K562 (cell line): ENCODE measurements around the gene RPL27A.

Source experiments
- ARID2 ChIP-seq: fragments of 450-650 bp; IDR thresholded peaks from 2 replicates; pipeline ENCODE4 v1.6.1; 2017; ENCODE audit warnings: antibody characterized with exemption, mild to moderate bottlenecking
- HDAC8 ChIP-seq: fragments of 450-650 bp; IDR thresholded peaks from 2 replicates; pipeline ENCODE4 v1.6.1; 2016; ENCODE audit warnings: mild to moderate bottlenecking, missing genetic modification characterization, moderate library complexity, missing compliant biosample characterization
- HNRNPL ChIP-seq: fragments of 200-400 bp; formaldehyde crosslinking; IDR thresholded peaks from 2 replicates; pipeline ENCODE4 v1.6.1; 2017; ENCODE audit warnings: low read depth, mild to moderate bottlenecking, low read length
- NFIX ChIP-seq: fragments of 250-450 bp; sonication (Bioruptor Pico); IDR thresholded peaks from 2 replicates; pipeline ENCODE4 v1.4.0; 2020; ENCODE audit warnings: low read depth, mild to moderate bottlenecking, moderate library complexity
- NR3C1 ChIP-seq: sonication (generic); formaldehyde crosslinking; IDR thresholded peaks from 2 replicates; pipeline ENCODE4 v1.8.1; 2022; ENCODE audit warnings: missing genetic modification reagents
- POLR2A ChIP-seq: fragments of 450-650 bp; conservative IDR thresholded peaks from 2 replicates; pipeline ENCODE4 v1.6.1; 2016
- POLR2AphosphoS2 ChIP-seq: IDR thresholded peaks from 2 replicates; pipeline ENCODE4 v1.6.1; 2012; ENCODE audit warnings: low read length, improper control_type of control experiment
- POLR2AphosphoS5 ChIP-seq: IDR thresholded peaks from 2 replicates; pipeline ENCODE4 v1.6.1; 2011; ENCODE audit warnings: mild to moderate bottlenecking, low read depth, low read length, moderate library complexity; ENCODE audit not compliant: control insufficient read depth, insufficient read depth
- RAD21 ChIP-seq, 2 experiments: fragments of 250-450 bp in 1 of 2; fragments of 450-650 bp in 1 of 2; sonication (Bioruptor Pico) in 1 of 2; formaldehyde crosslinking in 1 of 2; IDR thresholded peaks in 1 of 2; conservative IDR thresholded peaks in 1 of 2; 2 replicates each; pipeline versions ENCODE4 v1.4.0 to v1.8.0; 2020 to 2022; ENCODE audit warnings: mild to moderate bottlenecking in 2 of 2, moderate library complexity in 1 of 2
- SMARCA4 ChIP-seq: fragments of 450-650 bp; IDR thresholded peaks from 2 replicates; pipeline ENCODE4 v1.6.1; 2016
- ZNF274 ChIP-seq: IDR thresholded peaks from 2 replicates; pipeline ENCODE4 v1.6.1; 2011; ENCODE audit warnings: low read depth, mild to moderate bottlenecking, low read length, moderate library complexity, borderline replicate concordance
- TF ChIP-seq, protein P1 (sequence below): fragments of 250-450 bp; sonication (Bioruptor Pico); IDR thresholded peaks from 2 replicates; pipeline ENCODE4 v1.5.0; 2020; ENCODE audit warnings: mild to moderate bottlenecking, borderline replicate concordance
- TF ChIP-seq, protein P2 (sequence below): fragments of 450-650 bp; IDR thresholded peaks from 2 replicates; pipeline ENCODE4 v1.6.1; 2016
- TF ChIP-seq, protein P3 (sequence below): fragments of 250-450 bp; sonication (Bioruptor Pico); IDR thresholded peaks from 2 replicates; pipeline ENCODE4 v1.4.0; 2020; ENCODE audit warnings: mild to moderate bottlenecking, moderate library complexity

DNA sequence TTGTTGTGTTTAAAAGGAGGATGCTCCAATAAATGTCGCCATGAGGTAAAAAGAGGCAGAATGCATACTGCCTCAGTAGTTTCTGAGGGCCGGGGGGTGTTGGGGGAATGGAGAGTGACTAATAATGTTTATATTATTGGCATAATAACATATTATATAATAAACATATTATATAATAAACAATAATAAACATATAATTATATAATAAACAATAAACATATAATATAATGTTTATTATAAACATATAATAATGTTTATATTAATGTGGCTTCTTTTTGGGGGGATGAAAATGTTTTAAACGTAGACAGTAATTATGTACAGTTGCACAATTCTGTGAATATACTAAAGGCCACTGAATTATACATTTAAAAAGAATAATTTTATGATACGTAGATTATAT, 35.7 kb upstream of the RPL27A start:
- TF ChIP-seq HNRNPL = no peak
- no peak for TF ChIP-seq NFIX
- TF ChIP-seq, protein P1, sequence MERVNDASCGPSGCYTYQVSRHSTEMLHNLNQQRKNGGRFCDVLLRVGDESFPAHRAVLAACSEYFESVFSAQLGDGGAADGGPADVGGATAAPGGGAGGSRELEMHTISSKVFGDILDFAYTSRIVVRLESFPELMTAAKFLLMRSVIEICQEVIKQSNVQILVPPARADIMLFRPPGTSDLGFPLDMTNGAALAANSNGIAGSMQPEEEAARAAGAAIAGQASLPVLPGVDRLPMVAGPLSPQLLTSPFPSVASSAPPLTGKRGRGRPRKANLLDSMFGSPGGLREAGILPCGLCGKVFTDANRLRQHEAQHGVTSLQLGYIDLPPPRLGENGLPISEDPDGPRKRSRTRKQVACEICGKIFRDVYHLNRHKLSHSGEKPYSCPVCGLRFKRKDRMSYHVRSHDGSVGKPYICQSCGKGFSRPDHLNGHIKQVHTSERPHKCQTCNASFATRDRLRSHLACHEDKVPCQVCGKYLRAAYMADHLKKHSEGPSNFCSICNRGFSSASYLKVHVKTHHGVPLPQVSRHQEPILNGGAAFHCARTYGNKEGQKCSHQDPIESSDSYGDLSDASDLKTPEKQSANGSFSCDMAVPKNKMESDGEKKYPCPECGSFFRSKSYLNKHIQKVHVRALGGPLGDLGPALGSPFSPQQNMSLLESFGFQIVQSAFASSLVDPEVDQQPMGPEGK (CRISPR knock-in tag) = no peak
- TF ChIP-seq ARID2 = no peak
- no peak for TF ChIP-seq POLR2AphosphoS2
- no peak for TF ChIP-seq RAD21 (CRISPR knock-in tag; conservative IDR thresholded peaks at IDR 0.05 in 1 of 2, IDR thresholded peaks at IDR 0.05 in 1 of 2)
- no peak for TF ChIP-seq POLR2AphosphoS5
- TF ChIP-seq, protein P2, sequence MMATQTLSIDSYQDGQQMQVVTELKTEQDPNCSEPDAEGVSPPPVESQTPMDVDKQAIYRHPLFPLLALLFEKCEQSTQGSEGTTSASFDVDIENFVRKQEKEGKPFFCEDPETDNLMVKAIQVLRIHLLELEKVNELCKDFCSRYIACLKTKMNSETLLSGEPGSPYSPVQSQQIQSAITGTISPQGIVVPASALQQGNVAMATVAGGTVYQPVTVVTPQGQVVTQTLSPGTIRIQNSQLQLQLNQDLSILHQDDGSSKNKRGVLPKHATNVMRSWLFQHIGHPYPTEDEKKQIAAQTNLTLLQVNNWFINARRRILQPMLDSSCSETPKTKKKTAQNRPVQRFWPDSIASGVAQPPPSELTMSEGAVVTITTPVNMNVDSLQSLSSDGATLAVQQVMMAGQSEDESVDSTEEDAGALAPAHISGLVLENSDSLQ = no peak
- TF ChIP-seq POLR2A = no peak
- no peak for TF ChIP-seq NR3C1 (CRISPR knock-in tag)
- TF ChIP-seq SMARCA4 = no peak
- TF ChIP-seq HDAC8 (tag) = no peak
- TF ChIP-seq ZNF274 = no peak
- TF ChIP-seq, protein P3, sequence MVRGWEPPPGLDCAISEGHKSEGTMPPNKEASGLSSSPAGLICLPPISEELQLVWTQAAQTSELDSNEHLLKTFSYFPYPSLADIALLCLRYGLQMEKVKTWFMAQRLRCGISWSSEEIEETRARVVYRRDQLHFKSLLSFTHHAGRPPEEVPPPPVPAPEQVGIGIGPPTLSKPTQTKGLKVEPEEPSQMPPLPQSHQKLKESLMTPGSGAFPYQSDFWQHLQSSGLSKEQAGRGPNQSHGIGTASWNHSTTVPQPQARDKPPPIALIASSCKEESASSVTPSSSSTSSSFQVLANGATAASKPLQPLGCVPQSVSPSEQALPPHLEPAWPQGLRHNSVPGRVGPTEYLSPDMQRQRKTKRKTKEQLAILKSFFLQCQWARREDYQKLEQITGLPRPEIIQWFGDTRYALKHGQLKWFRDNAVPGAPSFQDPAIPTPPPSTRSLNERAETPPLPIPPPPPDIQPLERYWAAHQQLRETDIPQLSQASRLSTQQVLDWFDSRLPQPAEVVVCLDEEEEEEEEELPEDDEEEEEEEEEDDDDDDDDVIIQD (CRISPR knock-in tag) = no peak
